ENCODE results near the gene LRRC72.

LRRC72 gene

GRCh38 chr7:16526742-16527540, at the start of gene LRRC72:
Gene LRRC72, plus strand, starts transcription at chr7:16526825. Its CDS starts 128 bp downstream, at chr7:16526953.
- H3K9me3 ChIP-seq (ENCODE audit: control insufficient read depth in 1 of 2, low read length in 2 of 2), result no peaks in the 10 kb centered on the region
- no peak within 1 kb of the TSS for H3K4me3 ChIP-seq (ENCODE audit: low read depth in 1 of 2, low read length in 2 of 2)
- no peak within 1 kb of the TSS for H3K27ac ChIP-seq (ENCODE audit: low read depth, low read length)
- no peaks in the 10 kb centered on the region for H3K4me1 ChIP-seq (ENCODE audit: control insufficient read depth in 1 of 2, insufficient read depth in 2 of 2, low read length in 2 of 2)
- H3K36me3 ChIP-seq (ENCODE audit: control insufficient read depth in 1 of 2, insufficient read depth in 2 of 2, low read length in 2 of 2), result no peaks in the 10 kb centered on the region
- no peaks in the 10 kb centered on the region for H3K27me3 ChIP-seq (ENCODE audit: control insufficient read depth in 1 of 2, insufficient read depth in 2 of 2, low read length in 2 of 2)
- no peak within 1 kb of the TSS for H3K9ac ChIP-seq (ENCODE audit: low read depth in 1 of 2, low read length in 2 of 2)

DNA sequence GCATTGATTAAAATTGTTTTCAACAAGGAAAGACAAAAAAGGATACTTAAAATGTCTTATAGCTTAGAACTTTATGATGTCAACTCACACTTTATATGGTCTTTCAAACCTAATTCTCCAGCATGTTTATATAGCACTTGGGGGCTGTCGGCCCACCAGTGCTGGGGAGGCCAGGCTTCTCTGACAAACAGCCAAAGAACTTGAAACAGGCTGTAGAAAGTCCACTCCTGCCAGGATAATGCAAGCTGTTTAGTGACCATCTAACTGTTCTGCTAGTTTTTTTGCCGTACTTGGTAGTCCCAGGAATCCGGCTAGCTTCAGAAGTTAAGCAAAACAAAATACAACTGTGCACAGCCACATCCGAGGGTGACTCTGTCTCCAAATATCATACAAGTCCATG, 47.5 kb upstream of the LRRC72 start:
- H3K9me3 ChIP-seq (ENCODE audit: control insufficient read depth in 1 of 2, low read length in 2 of 2), result no peaks in the 10 kb centered on the region
- no peak overlapping the region for H3K9ac ChIP-seq (ENCODE audit: low read depth in 1 of 2, low read length in 2 of 2)
- no peak overlapping the region for H3K4me3 ChIP-seq (ENCODE audit: low read depth in 1 of 2, low read length in 2 of 2)
- no peaks in the 10 kb centered on the region for H3K36me3 ChIP-seq (ENCODE audit: control insufficient read depth in 1 of 2, insufficient read depth in 2 of 2, low read length in 2 of 2)
- H3K27me3 ChIP-seq (ENCODE audit: control insufficient read depth in 1 of 2, insufficient read depth in 2 of 2, low read length in 2 of 2), result no peaks in the 10 kb centered on the region
- no peaks in the 10 kb centered on the region for H3K4me1 ChIP-seq (ENCODE audit: control insufficient read depth in 1 of 2, insufficient read depth in 2 of 2, low read length in 2 of 2)
- H3K27ac ChIP-seq (ENCODE audit: low read depth, low read length), result no peak overlapping the region

- no peaks in the 10 kb centered on the region for H3K4me1 ChIP-seq (ENCODE audit: control insufficient read depth in 1 of 2, insufficient read depth in 2 of 2, low read length in 2 of 2)
- no peak overlapping the region for H3K27ac ChIP-seq (ENCODE audit: low read depth, low read length)
- no peaks in the 10 kb centered on the region for H3K27me3 ChIP-seq (ENCODE audit: control insufficient read depth in 1 of 2, insufficient read depth in 2 of 2, low read length in 2 of 2)
- no peaks in the 10 kb centered on the region for H3K9me3 ChIP-seq (ENCODE audit: control insufficient read depth in 1 of 2, low read length in 2 of 2)
- H3K36me3 ChIP-seq (ENCODE audit: control insufficient read depth in 1 of 2, insufficient read depth in 2 of 2, low read length in 2 of 2), result no peaks in the 10 kb centered on the region
- H3K9ac ChIP-seq (ENCODE audit: low read depth in 1 of 2, low read length in 2 of 2), result no peak overlapping the region
- H3K4me3 ChIP-seq (ENCODE audit: low read depth in 1 of 2, low read length in 2 of 2), result no peak overlapping the region
These were observed 47.0 kb upstream of the LRRC72 start for GRCh38 chr7:16479591-16479990.

DNA sequence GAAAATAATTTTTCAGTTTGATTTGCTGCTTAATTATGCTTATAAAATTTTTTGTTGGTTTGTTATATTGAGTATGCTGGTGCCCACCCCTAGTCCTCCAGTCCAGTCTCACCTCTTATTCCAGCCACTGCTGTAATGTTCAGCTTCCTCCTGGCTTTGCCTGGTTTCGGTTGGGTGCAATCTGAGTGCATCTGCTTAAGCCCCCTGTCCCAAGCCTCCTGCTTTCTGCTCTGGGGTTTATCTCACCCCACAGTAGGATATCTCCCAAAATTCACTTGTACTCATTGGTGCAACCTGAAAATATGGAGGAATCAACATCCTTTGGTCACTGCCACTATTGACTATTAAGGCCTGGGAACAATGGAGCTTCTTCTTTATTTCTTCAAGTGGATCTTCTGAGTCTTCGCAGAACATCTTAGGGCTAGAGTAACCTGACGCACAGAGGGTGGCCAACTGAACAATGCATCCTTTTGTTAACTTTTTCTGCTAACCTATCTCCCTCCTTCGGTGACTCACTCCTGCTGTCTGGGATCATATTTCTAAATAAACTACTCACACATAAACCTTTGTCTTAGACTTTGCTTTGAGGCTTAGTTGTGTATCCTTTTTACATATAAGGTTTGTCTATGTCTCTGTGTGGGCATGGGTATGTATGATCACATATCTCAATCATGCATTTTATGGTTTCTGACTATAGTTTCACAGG, 42.0 kb upstream of the LRRC72 start:
- Histone ChIP-seq H3K9me3 (ENCODE audit: control insufficient read depth in 1 of 2, low read length in 2 of 2) (no peaks in the 10 kb centered on the region), H3K36me3 (ENCODE audit: control insufficient read depth in 1 of 2, insufficient read depth in 2 of 2, low read length in 2 of 2) (no peaks in the 10 kb centered on the region), H3K4me3 (ENCODE audit: low read depth in 1 of 2, low read length in 2 of 2) (no peak overlapping the region)

DNA sequence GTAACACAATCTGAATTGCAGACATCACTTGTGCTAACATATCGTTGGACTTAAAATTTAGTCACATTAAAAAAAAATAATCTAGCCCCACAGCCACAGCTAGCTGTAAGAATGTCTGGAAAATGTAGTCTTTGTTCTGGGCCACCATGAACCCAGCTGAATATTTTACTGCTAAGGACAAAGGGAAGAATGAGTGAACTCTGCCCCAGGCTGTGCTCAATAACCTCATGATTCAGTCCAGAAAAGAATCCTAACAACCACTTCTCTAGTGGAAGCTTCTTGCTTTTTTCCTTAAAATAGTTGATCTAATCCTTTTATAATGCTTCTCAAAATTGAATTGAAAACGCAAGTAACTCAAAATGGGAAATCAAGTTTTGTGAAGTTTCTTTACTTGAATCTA, 35.5 kb upstream of the LRRC72 start:
- no peaks in the 10 kb centered on the region for H3K9me3 ChIP-seq (ENCODE audit: control insufficient read depth in 1 of 2, low read length in 2 of 2)
- H3K4me3 ChIP-seq (ENCODE audit: low read depth in 1 of 2, low read length in 2 of 2), result no peak overlapping the region
- no peaks in the 10 kb centered on the region for H3K36me3 ChIP-seq (ENCODE audit: control insufficient read depth in 1 of 2, insufficient read depth in 2 of 2, low read length in 2 of 2)
- H3K9ac ChIP-seq (ENCODE audit: low read depth in 1 of 2, low read length in 2 of 2), result no peak overlapping the region
- no peaks in the 10 kb centered on the region for H3K27me3 ChIP-seq (ENCODE audit: control insufficient read depth in 1 of 2, insufficient read depth in 2 of 2, low read length in 2 of 2)
- no peak overlapping the region for H3K27ac ChIP-seq (ENCODE audit: low read depth, low read length)
- no peaks in the 10 kb centered on the region for H3K4me1 ChIP-seq (ENCODE audit: control insufficient read depth in 1 of 2, insufficient read depth in 2 of 2, low read length in 2 of 2)

More for the DNA sequence above, 42.0 kb upstream of the LRRC72 start:
- Histone ChIP-seq H3K9ac (ENCODE audit: low read depth in 1 of 2, low read length in 2 of 2) (no peak overlapping the region), H3K27ac (ENCODE audit: low read depth, low read length) (no peak overlapping the region), H3K4me1 (ENCODE audit: control insufficient read depth in 1 of 2, insufficient read depth in 2 of 2, low read length in 2 of 2) (no peaks in the 10 kb centered on the region), H3K27me3 (ENCODE audit: control insufficient read depth in 1 of 2, insufficient read depth in 2 of 2, low read length in 2 of 2) (no peaks in the 10 kb centered on the region)

GRCh38 chr7:16492513-16493062, 34.0 kb upstream of the LRRC72 start:
- Histone ChIP-seq H3K4me1 (ENCODE audit: control insufficient read depth in 1 of 2, insufficient read depth in 2 of 2, low read length in 2 of 2) (no peaks in the 10 kb centered on the region), H3K27me3 (ENCODE audit: control insufficient read depth in 1 of 2, insufficient read depth in 2 of 2, low read length in 2 of 2) (no peaks in the 10 kb centered on the region), H3K9me3 (ENCODE audit: control insufficient read depth in 1 of 2, low read length in 2 of 2) (no peaks in the 10 kb centered on the region), H3K4me3 (ENCODE audit: low read depth in 1 of 2, low read length in 2 of 2) (no peak overlapping the region), H3K9ac (ENCODE audit: low read depth in 1 of 2, low read length in 2 of 2) (no peak overlapping the region), H3K36me3 (ENCODE audit: control insufficient read depth in 1 of 2, insufficient read depth in 2 of 2, low read length in 2 of 2) (no peaks in the 10 kb centered on the region), H3K27ac (ENCODE audit: low read depth, low read length) (no peak overlapping the region)

DNA sequence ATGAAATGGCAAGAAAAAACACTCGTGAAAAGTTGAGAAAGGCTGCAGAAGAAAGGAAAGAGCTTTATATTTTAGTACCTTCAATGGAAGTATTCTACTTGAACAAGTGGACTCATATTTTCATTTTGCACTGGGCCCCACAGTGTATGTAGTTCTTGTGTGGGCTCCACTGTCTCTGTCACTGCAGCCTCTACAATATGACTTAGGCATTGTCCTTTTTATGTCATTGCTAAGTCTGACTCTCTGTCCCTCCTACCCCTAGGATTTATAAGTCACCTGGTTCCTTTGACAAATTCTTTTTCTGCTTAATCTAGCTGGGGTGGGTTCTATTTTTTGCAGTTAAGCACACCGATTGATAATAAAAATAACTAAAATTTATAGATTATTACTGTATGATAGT, 33.4 kb upstream of the LRRC72 start:
- H3K36me3 ChIP-seq (ENCODE audit: control insufficient read depth in 1 of 2, insufficient read depth in 2 of 2, low read length in 2 of 2), result no peaks in the 10 kb centered on the region
- H3K9me3 ChIP-seq (ENCODE audit: control insufficient read depth in 1 of 2, low read length in 2 of 2), result no peaks in the 10 kb centered on the region
- H3K27ac ChIP-seq (ENCODE audit: low read depth, low read length), result no peak overlapping the region
- H3K9ac ChIP-seq (ENCODE audit: low read depth in 1 of 2, low read length in 2 of 2), result no peak overlapping the region
- no peaks in the 10 kb centered on the region for H3K27me3 ChIP-seq (ENCODE audit: control insufficient read depth in 1 of 2, insufficient read depth in 2 of 2, low read length in 2 of 2)
- no peak overlapping the region for H3K4me3 ChIP-seq (ENCODE audit: low read depth in 1 of 2, low read length in 2 of 2)
- no peaks in the 10 kb centered on the region for H3K4me1 ChIP-seq (ENCODE audit: control insufficient read depth in 1 of 2, insufficient read depth in 2 of 2, low read length in 2 of 2)

GRCh38 chr7:16494551-16494950, 32.1 kb upstream of the LRRC72 start:
- Histone ChIP-seq H3K9ac (ENCODE audit: low read depth in 1 of 2, low read length in 2 of 2) (no peak overlapping the region), H3K36me3 (ENCODE audit: control insufficient read depth in 1 of 2, insufficient read depth in 2 of 2, low read length in 2 of 2) (no peaks in the 10 kb centered on the region), H3K27me3 (ENCODE audit: control insufficient read depth in 1 of 2, insufficient read depth in 2 of 2, low read length in 2 of 2) (no peaks in the 10 kb centered on the region), H3K4me3 (ENCODE audit: low read depth in 1 of 2, low read length in 2 of 2) (no peak overlapping the region), H3K27ac (ENCODE audit: low read depth, low read length) (no peak overlapping the region), H3K9me3 (ENCODE audit: control insufficient read depth in 1 of 2, low read length in 2 of 2) (no peaks in the 10 kb centered on the region), H3K4me1 (ENCODE audit: control insufficient read depth in 1 of 2, insufficient read depth in 2 of 2, low read length in 2 of 2) (no peaks in the 10 kb centered on the region)

DNA sequence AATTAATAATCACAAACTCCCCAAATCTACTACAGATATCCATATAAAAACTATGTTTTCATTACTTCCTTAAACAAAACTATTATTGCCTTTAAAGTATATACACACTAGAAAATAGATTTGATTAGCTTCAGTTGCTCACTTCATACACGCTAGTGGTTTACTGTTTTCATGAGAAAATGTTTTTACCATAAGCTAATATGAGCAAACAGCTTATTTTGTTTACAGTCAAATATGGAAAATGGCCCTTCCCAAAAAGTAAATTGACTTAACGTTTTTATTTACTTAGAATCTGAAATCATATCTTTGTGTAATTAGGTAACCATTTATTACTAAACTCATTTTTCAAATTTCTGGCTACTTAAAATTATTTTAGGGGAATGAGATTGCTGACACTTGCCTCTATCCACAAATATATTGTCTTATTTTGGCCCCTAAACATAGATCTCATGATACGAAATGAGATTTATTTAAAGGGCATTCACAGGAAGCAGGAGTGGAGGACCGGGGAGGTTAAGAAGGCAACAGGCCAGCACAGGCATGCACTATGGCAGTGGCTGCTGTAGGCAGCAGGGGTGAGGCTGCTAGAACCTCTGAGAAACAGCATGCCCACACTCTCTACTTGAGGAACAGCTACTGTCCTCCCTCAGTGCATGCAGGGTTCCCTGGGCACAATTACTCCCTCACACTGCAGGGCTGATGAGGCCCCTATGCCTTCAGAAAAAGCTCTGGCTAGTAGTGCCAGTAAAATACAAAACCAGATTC, 31.5 kb upstream of the LRRC72 start:
- H3K27me3 ChIP-seq (ENCODE audit: control insufficient read depth in 1 of 2, insufficient read depth in 2 of 2, low read length in 2 of 2), result no peaks in the 10 kb centered on the region
- no peak overlapping the region for H3K4me3 ChIP-seq (ENCODE audit: low read depth in 1 of 2, low read length in 2 of 2)
- no peaks in the 10 kb centered on the region for H3K9me3 ChIP-seq (ENCODE audit: control insufficient read depth in 1 of 2, low read length in 2 of 2)
- no peaks in the 10 kb centered on the region for H3K4me1 ChIP-seq (ENCODE audit: control insufficient read depth in 1 of 2, insufficient read depth in 2 of 2, low read length in 2 of 2)
- no peaks in the 10 kb centered on the region for H3K36me3 ChIP-seq (ENCODE audit: control insufficient read depth in 1 of 2, insufficient read depth in 2 of 2, low read length in 2 of 2)
- H3K27ac ChIP-seq (ENCODE audit: low read depth, low read length), result no peak overlapping the region
- no peak overlapping the region for H3K9ac ChIP-seq (ENCODE audit: low read depth in 1 of 2, low read length in 2 of 2)

DNA sequence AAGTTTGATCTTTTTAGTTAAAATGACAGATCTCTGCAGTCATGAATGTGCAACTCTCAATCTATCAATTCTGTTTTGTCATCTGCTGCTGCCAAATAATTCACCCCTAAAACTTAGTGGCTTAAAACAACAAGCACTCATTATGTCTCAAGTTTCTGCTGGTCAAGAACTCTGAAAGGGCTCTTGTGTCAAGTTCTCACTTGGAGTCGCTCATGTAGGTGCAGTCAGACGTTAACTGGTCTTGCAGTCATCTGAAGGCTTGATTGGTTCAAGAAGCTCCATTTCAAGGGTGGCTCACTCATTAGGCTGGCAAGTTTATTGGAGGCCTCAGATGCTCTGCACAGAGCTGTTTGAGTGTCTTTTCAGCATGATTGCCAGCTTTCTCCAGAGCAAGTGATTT, 28.5 kb upstream of the LRRC72 start:
- no peaks in the 10 kb centered on the region for H3K27me3 ChIP-seq (ENCODE audit: control insufficient read depth in 1 of 2, insufficient read depth in 2 of 2, low read length in 2 of 2)
- H3K9me3 ChIP-seq (ENCODE audit: control insufficient read depth in 1 of 2, low read length in 2 of 2), result no peaks in the 10 kb centered on the region
- no peak overlapping the region for H3K4me3 ChIP-seq (ENCODE audit: low read depth in 1 of 2, low read length in 2 of 2)
- H3K27ac ChIP-seq (ENCODE audit: low read depth, low read length), result no peak overlapping the region
- H3K4me1 ChIP-seq (ENCODE audit: control insufficient read depth in 1 of 2, insufficient read depth in 2 of 2, low read length in 2 of 2), result no peaks in the 10 kb centered on the region
- H3K9ac ChIP-seq (ENCODE audit: low read depth in 1 of 2, low read length in 2 of 2), result no peak overlapping the region
- no peaks in the 10 kb centered on the region for H3K36me3 ChIP-seq (ENCODE audit: control insufficient read depth in 1 of 2, insufficient read depth in 2 of 2, low read length in 2 of 2)
